ENCODE data around the gene C17orf114.

Gene C17orf114

GRCh38 chr17:4802228-4802627 is at the start of gene C17orf114:
TSS of gene C17orf114 (minus strand) at chr17:4802328.
- Mint-ChIP-seq H3K4me3 (no peak within 1 kb of the TSS), H3K36me3 (ENCODE audit: low read depth) (peaks cover 22% of the 10 kb centered on the region), H3K4me1 (peaks cover 10% of the 10 kb centered on the region), H3K27ac (no peak within 1 kb of the TSS), H3K9me3 (no peaks in the 10 kb centered on the region), H3K27me3 (no peaks in the 10 kb centered on the region)
- POLR2A ChIA-PET: interaction anchor here (0.6 kb wide), 1 partner anchor 100 kb away, joined by 5 read pairs; no protein-coding TSS in a partner anchor
- intact Hi-C loops (cut with micrococcal nuclease): no loop called here
- TF ChIP-seq CTCF (IDR thresholded peaks at IDR 0.05): no peak
- CTCF ChIA-PET: no interaction called here
- no peak for DNase-seq
- ATAC-seq (ENCODE audit: low read depth): no peak

- ChIA-PET POLR2A (interaction anchor here (0.6 kb wide), 1 partner anchor 267 kb away, joined by 8 read pairs; the partner anchor contains the start of gene SMTNL2), CTCF (no interaction called here)
- intact Hi-C loops (cut with micrococcal nuclease): no loop called here
- TF ChIP-seq CTCF (IDR thresholded peaks at IDR 0.05): no peak
- Mint-ChIP-seq H3K36me3 (ENCODE audit: low read depth) (peaks cover 16% of the 10 kb centered on the region), H3K4me1 (peaks cover 12% of the 10 kb centered on the region), H3K27me3 (no peaks in the 10 kb centered on the region), H3K9me3 (no peaks in the 10 kb centered on the region), H3K27ac (no peak overlapping the region), H3K4me3 (no peak overlapping the region)
- no peak for ATAC-seq (ENCODE audit: low read depth)
- no peak for DNase-seq
Observed at GRCh38 chr17:4851084-4851483, 49.0 kb upstream of the C17orf114 start.

- DNase-seq (no peak), ATAC-seq (ENCODE audit: low read depth) (no peak)
- CTCF ChIA-PET: no interaction called here
- H3K36me3 Mint-ChIP-seq (ENCODE audit: low read depth): peaks cover 17% of the 10 kb centered on the region
- POLR2A ChIA-PET: interaction anchor here (0.6 kb wide), 1 partner anchor 266 kb away, joined by 8 read pairs; the partner anchor contains the start of gene SMTNL2
- no peaks in the 10 kb centered on the region for H3K27me3 Mint-ChIP-seq
- no peak overlapping the region for H3K27ac Mint-ChIP-seq
- intact Hi-C loops (cut with micrococcal nuclease): no loop called here
- peaks cover 12% of the 10 kb centered on the region for H3K4me1 Mint-ChIP-seq
- no peaks in the 10 kb centered on the region for H3K9me3 Mint-ChIP-seq
- no peak overlapping the region for H3K4me3 Mint-ChIP-seq
- no peak for TF ChIP-seq CTCF (IDR thresholded peaks at IDR 0.05)
Observed at GRCh38 chr17:4850246-4850645, 48.1 kb upstream of the C17orf114 start.

GRCh38 chr17:4849011-4849536 is 46.9 kb upstream of the C17orf114 start:
- Mint-ChIP-seq H3K9me3 (no peaks in the 10 kb centered on the region), H3K27ac (no peak overlapping the region), H3K4me1 (peaks cover 15% of the 10 kb centered on the region), H3K36me3 (ENCODE audit: low read depth) (peaks cover 11% of the 10 kb centered on the region), H3K4me3 (no peak overlapping the region), H3K27me3 (no peaks in the 10 kb centered on the region)
- ChIA-PET CTCF (no interaction called here), POLR2A (no interaction called here)
- ATAC-seq (ENCODE audit: low read depth): no peak
- intact Hi-C loops (cut with micrococcal nuclease): no loop called here
- no peak for TF ChIP-seq CTCF (IDR thresholded peaks at IDR 0.05)
- no peak for DNase-seq

GRCh38 chr17:4846635-4847390 is 44.7 kb upstream of the C17orf114 start:
- intact Hi-C loops (cut with micrococcal nuclease): no loop called here
- ChIA-PET CTCF (no interaction called here), POLR2A (no interaction called here)
- Mint-ChIP-seq H3K36me3 (ENCODE audit: low read depth) (peaks cover 5% of the 10 kb centered on the region), H3K9me3 (no peaks in the 10 kb centered on the region), H3K4me3 (no peak overlapping the region), H3K27ac (no peak overlapping the region), H3K4me1 (peaks cover 20% of the 10 kb centered on the region), H3K27me3 (no peaks in the 10 kb centered on the region)
- no peak for TF ChIP-seq CTCF (IDR thresholded peaks at IDR 0.05)
- DNase-seq: no peak
- ATAC-seq (ENCODE audit: low read depth): no peak
